ENCODE measurements around the gene ATXN7L1.

ATXN7L1 gene

GRCh38 chr7:105826143-105826542 lies 50.3 kb downstream of the ATXN7L1 start:
- H3K18ac ChIP-seq (ENCODE audit: low read length), result no peak overlapping the region
- H3K27ac ChIP-seq (ENCODE audit: low read depth, low read length), result no peak overlapping the region
- H3K27me3 ChIP-seq (ENCODE audit: insufficient read depth, low read length), result no peaks in the 10 kb centered on the region
- no peak overlapping the region for H4K12ac ChIP-seq (ENCODE audit: low read depth, low read length)
- no peak overlapping the region for H2BK12ac ChIP-seq (ENCODE audit: low read length)
- no peak overlapping the region for H3K14ac ChIP-seq (ENCODE audit: low read length)
- H3K4me3 ChIP-seq (ENCODE audit: low read depth, low read length), result no peak overlapping the region
- no peak overlapping the region for H4K8ac ChIP-seq (ENCODE audit: low read depth, low read length)
- peak in 1 of 2 donors; percentile 34 for DNase-seq
- H3K36me3 ChIP-seq (ENCODE audit: control insufficient read depth in 1 of 2, insufficient read depth in 2 of 2, low read length in 2 of 2), result no peaks in the 10 kb centered on the region
- no peaks in the 10 kb centered on the region for H3K79me2 ChIP-seq (ENCODE audit: control insufficient read depth, insufficient read depth, low read length, poor library complexity)
- H3K4me1 ChIP-seq (ENCODE audit: control insufficient read depth in 1 of 2, insufficient read depth in 2 of 2, low read length in 2 of 2), result peaks cover 4 to 9% of the 10 kb centered on the region in 2 experiments
- H2AK5ac ChIP-seq (ENCODE audit: low read length), result no peak overlapping the region
- H3K79me1 ChIP-seq (ENCODE audit: low read length), result no peaks in the 10 kb centered on the region
- H3K4me2 ChIP-seq (ENCODE audit: low read length), result no peak overlapping the region
- H3K9me3 ChIP-seq (ENCODE audit: insufficient read depth, low read depth, low read length), result no peaks in the 10 kb centered on the region
- no peak overlapping the region for H3K4ac ChIP-seq (ENCODE audit: low read depth, low read length)
- no peak overlapping the region for H3K9ac ChIP-seq (ENCODE audit: low read length)
- H4K91ac ChIP-seq (ENCODE audit: low read depth, low read length), result no peak overlapping the region
- H3K23ac ChIP-seq (ENCODE audit: low read length), result no peak overlapping the region
- H2AFZ ChIP-seq (ENCODE audit: insufficient read depth, low read length, poor library complexity), result no peak overlapping the region
- no peak overlapping the region for H2BK120ac ChIP-seq (ENCODE audit: insufficient read depth, low read length, poor library complexity)
- no peak overlapping the region for H2BK5ac ChIP-seq (ENCODE audit: low read depth, low read length, poor library complexity)

- WGBS (ENCODE audit: extremely low coverage, insufficient coverage, insufficient read length), result no CpG with 5 or more reads among the region's 1 CpG
- no peak overlapping the region for H3K9ac ChIP-seq (ENCODE audit: low read length)
- H2AK5ac ChIP-seq (ENCODE audit: low read length), result no peak overlapping the region
- H3K4me2 ChIP-seq (ENCODE audit: low read length), result no peak overlapping the region
- H3K18ac ChIP-seq (ENCODE audit: low read length), result no peak overlapping the region
- no peaks in the 10 kb centered on the region for H3K79me2 ChIP-seq (ENCODE audit: control insufficient read depth, insufficient read depth, low read length, poor library complexity)
- DNase-seq, result no peak
- H3K36me3 ChIP-seq (ENCODE audit: control insufficient read depth in 1 of 2, insufficient read depth in 2 of 2, low read length in 2 of 2), result no peaks in the 10 kb centered on the region
- no peak overlapping the region for H3K14ac ChIP-seq (ENCODE audit: low read length)
- H3K79me1 ChIP-seq (ENCODE audit: low read length), result no peaks in the 10 kb centered on the region
- no peak overlapping the region for H4K12ac ChIP-seq (ENCODE audit: low read depth, low read length)
- H3K9me3 ChIP-seq (ENCODE audit: insufficient read depth, low read depth, low read length), result no peaks in the 10 kb centered on the region
- no peak overlapping the region for H2AFZ ChIP-seq (ENCODE audit: insufficient read depth, low read length, poor library complexity)
- peaks cover 4% of the 10 kb centered on the region in 2 experiments for H3K4me1 ChIP-seq (ENCODE audit: control insufficient read depth in 1 of 2, insufficient read depth in 2 of 2, low read length in 2 of 2)
- H2BK12ac ChIP-seq (ENCODE audit: low read length), result no peak overlapping the region
- no peak overlapping the region for H3K23ac ChIP-seq (ENCODE audit: low read length)
- no peak overlapping the region for H2BK120ac ChIP-seq (ENCODE audit: insufficient read depth, low read length, poor library complexity)
- no peak overlapping the region for H3K4me3 ChIP-seq (ENCODE audit: low read depth, low read length)
- H3K27me3 ChIP-seq (ENCODE audit: insufficient read depth, low read length), result no peaks in the 10 kb centered on the region
- H4K8ac ChIP-seq (ENCODE audit: low read depth, low read length), result no peak overlapping the region
- no peak overlapping the region for H4K91ac ChIP-seq (ENCODE audit: low read depth, low read length)
- no peak overlapping the region for H2BK5ac ChIP-seq (ENCODE audit: low read depth, low read length, poor library complexity)
- no peak overlapping the region for H3K27ac ChIP-seq (ENCODE audit: low read depth, low read length)
- no peak overlapping the region for H3K4ac ChIP-seq (ENCODE audit: low read depth, low read length)
Observed at GRCh38 chr7:105825371-105825770, 51.0 kb downstream of the ATXN7L1 start.

- DNase-seq, result no peak
- H3K9ac ChIP-seq (ENCODE audit: low read length), result no peak overlapping the region
- no peak overlapping the region for H2BK12ac ChIP-seq (ENCODE audit: low read length)
- H3K18ac ChIP-seq (ENCODE audit: low read length), result no peak overlapping the region
- H4K8ac ChIP-seq (ENCODE audit: low read depth, low read length), result no peak overlapping the region
- no peaks in the 10 kb centered on the region for H3K79me1 ChIP-seq (ENCODE audit: low read length)
- no peak overlapping the region for H3K14ac ChIP-seq (ENCODE audit: low read length)
- H4K12ac ChIP-seq (ENCODE audit: low read depth, low read length), result no peak overlapping the region
- no CpG with 5 or more reads among the region's 1 CpG for WGBS (ENCODE audit: extremely low coverage, insufficient coverage, insufficient read length)
- H3K4me2 ChIP-seq (ENCODE audit: low read length), result no peak overlapping the region
- H3K9me3 ChIP-seq (ENCODE audit: insufficient read depth, low read depth, low read length), result no peaks in the 10 kb centered on the region
- H2AFZ ChIP-seq (ENCODE audit: insufficient read depth, low read length, poor library complexity), result no peak overlapping the region
- no peak overlapping the region for H4K91ac ChIP-seq (ENCODE audit: low read depth, low read length)
- H2AK5ac ChIP-seq (ENCODE audit: low read length), result no peak overlapping the region
- no peak overlapping the region for H2BK120ac ChIP-seq (ENCODE audit: insufficient read depth, low read length, poor library complexity)
- no peaks in the 10 kb centered on the region for H3K79me2 ChIP-seq (ENCODE audit: control insufficient read depth, insufficient read depth, low read length, poor library complexity)
- no peak overlapping the region for H2BK5ac ChIP-seq (ENCODE audit: low read depth, low read length, poor library complexity)
- no peak overlapping the region for H3K4ac ChIP-seq (ENCODE audit: low read depth, low read length)
- H3K4me1 ChIP-seq (ENCODE audit: control insufficient read depth in 1 of 2, insufficient read depth in 2 of 2, low read length in 2 of 2), result peaks cover 3% of the 10 kb centered on the region in 2 experiments
- no peak overlapping the region for H3K27ac ChIP-seq (ENCODE audit: low read depth, low read length)
- no peaks in the 10 kb centered on the region for H3K27me3 ChIP-seq (ENCODE audit: insufficient read depth, low read length)
- H3K4me3 ChIP-seq (ENCODE audit: low read depth, low read length), result no peak overlapping the region
- H3K36me3 ChIP-seq (ENCODE audit: control insufficient read depth in 1 of 2, insufficient read depth in 2 of 2, low read length in 2 of 2), result no peaks in the 10 kb centered on the region
- H3K23ac ChIP-seq (ENCODE audit: low read length), result no peak overlapping the region
Observed at GRCh38 chr7:105822806-105823205, 53.6 kb downstream of the ATXN7L1 start.

GRCh38 chr7:105821527-105821926 lies 54.9 kb downstream of the ATXN7L1 start:
- no peak overlapping the region for H3K4ac ChIP-seq (ENCODE audit: low read depth, low read length)
- no CpG with 5 or more reads among the region's 4 CpGs for WGBS (ENCODE audit: extremely low coverage, insufficient coverage, insufficient read length)
- H3K9ac ChIP-seq (ENCODE audit: low read length), result no peak overlapping the region

More at GRCh38 chr7:105821527-105821926, 54.9 kb downstream of the ATXN7L1 start:
- Histone ChIP-seq H3K27ac (ENCODE audit: low read depth, low read length) (no peak overlapping the region), H3K79me2 (ENCODE audit: control insufficient read depth, insufficient read depth, low read length, poor library complexity) (no peaks in the 10 kb centered on the region), H3K23ac (ENCODE audit: low read length) (no peak overlapping the region), H3K9me3 (ENCODE audit: insufficient read depth, low read depth, low read length) (no peaks in the 10 kb centered on the region), H4K91ac (ENCODE audit: low read depth, low read length) (no peak overlapping the region), H2AK5ac (ENCODE audit: low read length) (no peak overlapping the region), H3K14ac (ENCODE audit: low read length) (no peak overlapping the region), H3K36me3 (ENCODE audit: control insufficient read depth in 1 of 2, insufficient read depth in 2 of 2, low read length in 2 of 2) (no peaks in the 10 kb centered on the region), H3K18ac (ENCODE audit: low read length) (no peak overlapping the region), H2BK5ac (ENCODE audit: low read depth, low read length, poor library complexity) (no peak overlapping the region), H4K8ac (ENCODE audit: low read depth, low read length) (no peak overlapping the region), H3K4me2 (ENCODE audit: low read length) (no peak overlapping the region), H2BK120ac (ENCODE audit: insufficient read depth, low read length, poor library complexity) (no peak overlapping the region), H2BK12ac (ENCODE audit: low read length) (no peak overlapping the region), H3K4me1 (ENCODE audit: control insufficient read depth in 1 of 2, insufficient read depth in 2 of 2, low read length in 2 of 2) (peaks cover 3 to 6% of the 10 kb centered on the region in 2 experiments), H3K27me3 (ENCODE audit: insufficient read depth, low read length) (no peaks in the 10 kb centered on the region), H2AFZ (ENCODE audit: insufficient read depth, low read length, poor library complexity) (no peak overlapping the region), H3K79me1 (ENCODE audit: low read length) (no peaks in the 10 kb centered on the region), H3K4me3 (ENCODE audit: low read depth, low read length) (no peak overlapping the region), H4K12ac (ENCODE audit: low read depth, low read length) (no peak overlapping the region)
- DNase-seq, result no peak

Measured in trophoblast cell (in vitro differentiated cells and primary cell).